ENCODE measurements around the gene TUBGCP5. TPM values are rescaled to one million over a fixed set of nuclear protein-coding genes. Genes with fewer than 3 reads are reported as not detected.

TUBGCP5 gene
- polyA plus RNA-seq, 1 donor from 2014 or later: 23.3 TPM

DNA sequence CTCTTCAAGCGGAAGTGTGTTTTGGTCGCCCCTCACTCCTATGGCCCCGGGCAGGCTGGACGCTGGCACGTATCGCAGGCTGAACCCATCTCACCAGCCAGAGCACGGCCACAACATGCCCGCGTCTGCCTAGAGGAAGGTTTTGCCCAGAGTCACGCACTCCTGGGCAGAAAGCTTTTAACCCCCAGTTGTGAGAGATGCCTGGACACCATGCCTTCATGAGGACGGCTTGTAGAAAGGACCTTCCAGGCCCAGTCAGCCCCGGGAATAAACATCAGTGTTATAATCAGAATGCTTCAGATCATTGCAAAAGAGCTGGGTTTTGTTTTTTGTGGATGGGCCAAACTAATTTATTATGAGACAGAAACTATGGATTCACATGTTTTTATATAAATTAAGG lies 75.7 kb downstream of the TUBGCP5 start:
- H3K9me2 ChIP-seq (ENCODE audit: insufficient read depth, low read length): no peaks in the 10 kb centered on the region
- H3K9me3 ChIP-seq (ENCODE audit: low read length): no peaks in the 10 kb centered on the region
- H3K4me2 ChIP-seq (ENCODE audit: low read length): no peak overlapping the region
- no peaks in the 10 kb centered on the region for H4K20me1 ChIP-seq (ENCODE audit: insufficient read depth)
- H3K36me3 ChIP-seq (ENCODE audit: insufficient read depth, low read length): no peaks in the 10 kb centered on the region
- peaks cover 8% of the 10 kb centered on the region for H3K79me2 ChIP-seq (replicated peaks; ENCODE audit: insufficient read depth, low read length)
- H3K9ac ChIP-seq (ENCODE audit: low read length): no peak overlapping the region
- no peak overlapping the region for H2AFZ ChIP-seq (ENCODE audit: low read depth, low read length)
- no peaks in the 10 kb centered on the region for H3F3A ChIP-seq (ENCODE audit: insufficient read depth, low read length, poor library complexity, severe bottlenecking)
- H3K27ac ChIP-seq (ENCODE audit: low read length): no peak overlapping the region
- H3K4me3 ChIP-seq (ENCODE audit: low read length): no peak overlapping the region
- no peaks in the 10 kb centered on the region for H3K27me3 ChIP-seq (ENCODE audit: insufficient read depth, low read depth, low read length)
- TF ChIP-seq SMC3 (conservative IDR thresholded peaks at IDR 0.05; ENCODE audit: poor library complexity) (no peak), EZH2 (IDR thresholded peaks at IDR 0.05; ENCODE audit: borderline replicate concordance, insufficient read depth, low read length, poor library complexity, severe bottlenecking) (no peak), POLR2AphosphoS5 (IDR thresholded peaks at IDR 0.05) (no peak), TAF1 (IDR thresholded peaks at IDR 0.05; ENCODE audit: low read depth) (no peak), EP300 (conservative IDR thresholded peaks at IDR 0.05; ENCODE audit: poor library complexity, severe bottlenecking) (no peak), MXI1 (conservative IDR thresholded peaks at IDR 0.05; ENCODE audit: poor library complexity, severe bottlenecking) (no peak), RAD21 (conservative IDR thresholded peaks at IDR 0.05) (no peak)
- TF ChIP-seq, protein P1, sequence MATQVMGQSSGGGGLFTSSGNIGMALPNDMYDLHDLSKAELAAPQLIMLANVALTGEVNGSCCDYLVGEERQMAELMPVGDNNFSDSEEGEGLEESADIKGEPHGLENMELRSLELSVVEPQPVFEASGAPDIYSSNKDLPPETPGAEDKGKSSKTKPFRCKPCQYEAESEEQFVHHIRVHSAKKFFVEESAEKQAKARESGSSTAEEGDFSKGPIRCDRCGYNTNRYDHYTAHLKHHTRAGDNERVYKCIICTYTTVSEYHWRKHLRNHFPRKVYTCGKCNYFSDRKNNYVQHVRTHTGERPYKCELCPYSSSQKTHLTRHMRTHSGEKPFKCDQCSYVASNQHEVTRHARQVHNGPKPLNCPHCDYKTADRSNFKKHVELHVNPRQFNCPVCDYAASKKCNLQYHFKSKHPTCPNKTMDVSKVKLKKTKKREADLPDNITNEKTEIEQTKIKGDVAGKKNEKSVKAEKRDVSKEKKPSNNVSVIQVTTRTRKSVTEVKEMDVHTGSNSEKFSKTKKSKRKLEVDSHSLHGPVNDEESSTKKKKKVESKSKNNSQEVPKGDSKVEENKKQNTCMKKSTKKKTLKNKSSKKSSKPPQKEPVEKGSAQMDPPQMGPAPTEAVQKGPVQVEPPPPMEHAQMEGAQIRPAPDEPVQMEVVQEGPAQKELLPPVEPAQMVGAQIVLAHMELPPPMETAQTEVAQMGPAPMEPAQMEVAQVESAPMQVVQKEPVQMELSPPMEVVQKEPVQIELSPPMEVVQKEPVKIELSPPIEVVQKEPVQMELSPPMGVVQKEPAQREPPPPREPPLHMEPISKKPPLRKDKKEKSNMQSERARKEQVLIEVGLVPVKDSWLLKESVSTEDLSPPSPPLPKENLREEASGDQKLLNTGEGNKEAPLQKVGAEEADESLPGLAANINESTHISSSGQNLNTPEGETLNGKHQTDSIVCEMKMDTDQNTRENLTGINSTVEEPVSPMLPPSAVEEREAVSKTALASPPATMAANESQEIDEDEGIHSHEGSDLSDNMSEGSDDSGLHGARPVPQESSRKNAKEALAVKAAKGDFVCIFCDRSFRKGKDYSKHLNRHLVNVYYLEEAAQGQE (IDR thresholded peaks at IDR 0.05; ENCODE audit: borderline replicate concordance): no peak
- TF ChIP-seq, protein P2, sequence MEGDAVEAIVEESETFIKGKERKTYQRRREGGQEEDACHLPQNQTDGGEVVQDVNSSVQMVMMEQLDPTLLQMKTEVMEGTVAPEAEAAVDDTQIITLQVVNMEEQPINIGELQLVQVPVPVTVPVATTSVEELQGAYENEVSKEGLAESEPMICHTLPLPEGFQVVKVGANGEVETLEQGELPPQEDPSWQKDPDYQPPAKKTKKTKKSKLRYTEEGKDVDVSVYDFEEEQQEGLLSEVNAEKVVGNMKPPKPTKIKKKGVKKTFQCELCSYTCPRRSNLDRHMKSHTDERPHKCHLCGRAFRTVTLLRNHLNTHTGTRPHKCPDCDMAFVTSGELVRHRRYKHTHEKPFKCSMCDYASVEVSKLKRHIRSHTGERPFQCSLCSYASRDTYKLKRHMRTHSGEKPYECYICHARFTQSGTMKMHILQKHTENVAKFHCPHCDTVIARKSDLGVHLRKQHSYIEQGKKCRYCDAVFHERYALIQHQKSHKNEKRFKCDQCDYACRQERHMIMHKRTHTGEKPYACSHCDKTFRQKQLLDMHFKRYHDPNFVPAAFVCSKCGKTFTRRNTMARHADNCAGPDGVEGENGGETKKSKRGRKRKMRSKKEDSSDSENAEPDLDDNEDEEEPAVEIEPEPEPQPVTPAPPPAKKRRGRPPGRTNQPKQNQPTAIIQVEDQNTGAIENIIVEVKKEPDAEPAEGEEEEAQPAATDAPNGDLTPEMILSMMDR (IDR thresholded peaks at IDR 0.05; ENCODE audit: poor library complexity, severe bottlenecking): no peak

DNA sequence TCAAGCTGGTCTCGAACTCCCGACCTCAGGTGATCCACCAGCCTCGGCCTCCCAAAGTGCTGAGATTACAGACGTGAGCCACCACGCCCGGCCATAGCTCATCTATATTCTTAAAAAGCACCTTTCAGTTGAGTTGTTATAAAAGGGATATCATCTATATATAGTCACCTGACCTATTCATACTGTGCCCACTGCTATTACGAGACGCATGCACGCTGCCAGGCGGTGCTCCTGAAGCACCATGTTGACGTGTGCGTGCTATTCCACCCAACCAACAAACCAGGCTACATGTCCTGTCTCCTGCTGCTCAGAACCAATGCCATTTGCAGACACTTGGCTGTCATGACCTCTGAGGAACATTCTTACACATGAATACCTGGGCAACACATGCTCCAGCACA lies 76.8 kb downstream of the TUBGCP5 start:
- Histone ChIP-seq H3K9ac (ENCODE audit: low read length) (no peak overlapping the region), H3F3A (ENCODE audit: insufficient read depth, low read length, poor library complexity, severe bottlenecking) (no peaks in the 10 kb centered on the region), H3K79me2 (replicated peaks; ENCODE audit: insufficient read depth, low read length) (peaks cover 4% of the 10 kb centered on the region), H4K20me1 (ENCODE audit: insufficient read depth) (no peaks in the 10 kb centered on the region), H3K9me2 (ENCODE audit: insufficient read depth, low read length) (no peaks in the 10 kb centered on the region), H3K4me3 (ENCODE audit: low read length) (no peak overlapping the region), H3K4me2 (ENCODE audit: low read length) (no peak overlapping the region), H3K36me3 (ENCODE audit: insufficient read depth, low read length) (no peaks in the 10 kb centered on the region), H3K9me3 (ENCODE audit: low read length) (no peaks in the 10 kb centered on the region), H3K27ac (ENCODE audit: low read length) (no peak overlapping the region), H3K27me3 (ENCODE audit: insufficient read depth, low read depth, low read length) (no peaks in the 10 kb centered on the region), H2AFZ (ENCODE audit: low read depth, low read length) (no peak overlapping the region)
- TF ChIP-seq SMC3 (conservative IDR thresholded peaks at IDR 0.05; ENCODE audit: poor library complexity) (no peak), RAD21 (conservative IDR thresholded peaks at IDR 0.05) (no peak), EZH2 (IDR thresholded peaks at IDR 0.05; ENCODE audit: borderline replicate concordance, insufficient read depth, low read length, poor library complexity, severe bottlenecking) (no peak), EP300 (conservative IDR thresholded peaks at IDR 0.05; ENCODE audit: poor library complexity, severe bottlenecking) (no peak), MXI1 (conservative IDR thresholded peaks at IDR 0.05; ENCODE audit: poor library complexity, severe bottlenecking) (no peak), POLR2AphosphoS5 (IDR thresholded peaks at IDR 0.05) (no peak), TAF1 (IDR thresholded peaks at IDR 0.05; ENCODE audit: low read depth) (no peak)
- TF ChIP-seq, protein P2 (IDR thresholded peaks at IDR 0.05; ENCODE audit: poor library complexity, severe bottlenecking): no peak
- TF ChIP-seq, protein P1 (IDR thresholded peaks at IDR 0.05; ENCODE audit: borderline replicate concordance): no peak
